Measurements from ENCODE around the gene FLOT2. TPM values are rescaled to one million over a fixed set of nuclear protein-coding genes. Genes with fewer than 3 reads are reported as not detected.

FLOT2 gene
- total RNA-seq, 1 donor from 2014 or later: 84.0 TPM

GRCh38 chr17:28928061-28928460, 30.5 kb upstream of the FLOT2 start:
- H3K9me3 ChIP-seq (ENCODE audit: low read depth): no peaks in the 10 kb centered on the region
- H3K4me2 ChIP-seq: no peak overlapping the region
- H3K27ac Mint-ChIP-seq: no peak overlapping the region
- H3K4me3 ChIP-seq: no peak overlapping the region
- H3K4me1 Mint-ChIP-seq: no peaks in the 10 kb centered on the region
- peaks cover under 1% of the 10 kb centered on the region for H3K36me3 ChIP-seq
- H3K79me2 ChIP-seq (ENCODE audit: low read depth): peaks cover 94% of the 10 kb centered on the region
- H3K9me3 Mint-ChIP-seq: no peaks in the 10 kb centered on the region
- no peaks in the 10 kb centered on the region for H3K27me3 ChIP-seq
- peaks cover 4% of the 10 kb centered on the region for H3K27me3 Mint-ChIP-seq (ENCODE audit: insufficient read depth, low read depth)
- peaks cover 42% of the 10 kb centered on the region for H3K36me3 Mint-ChIP-seq
- DNase-seq (ENCODE audit: low spot score): no peak
- no peak overlapping the region for H3K27ac ChIP-seq
- TF ChIP-seq EZH2 (IDR thresholded peaks at IDR 0.05): no peak
- TF ChIP-seq, protein P1, sequence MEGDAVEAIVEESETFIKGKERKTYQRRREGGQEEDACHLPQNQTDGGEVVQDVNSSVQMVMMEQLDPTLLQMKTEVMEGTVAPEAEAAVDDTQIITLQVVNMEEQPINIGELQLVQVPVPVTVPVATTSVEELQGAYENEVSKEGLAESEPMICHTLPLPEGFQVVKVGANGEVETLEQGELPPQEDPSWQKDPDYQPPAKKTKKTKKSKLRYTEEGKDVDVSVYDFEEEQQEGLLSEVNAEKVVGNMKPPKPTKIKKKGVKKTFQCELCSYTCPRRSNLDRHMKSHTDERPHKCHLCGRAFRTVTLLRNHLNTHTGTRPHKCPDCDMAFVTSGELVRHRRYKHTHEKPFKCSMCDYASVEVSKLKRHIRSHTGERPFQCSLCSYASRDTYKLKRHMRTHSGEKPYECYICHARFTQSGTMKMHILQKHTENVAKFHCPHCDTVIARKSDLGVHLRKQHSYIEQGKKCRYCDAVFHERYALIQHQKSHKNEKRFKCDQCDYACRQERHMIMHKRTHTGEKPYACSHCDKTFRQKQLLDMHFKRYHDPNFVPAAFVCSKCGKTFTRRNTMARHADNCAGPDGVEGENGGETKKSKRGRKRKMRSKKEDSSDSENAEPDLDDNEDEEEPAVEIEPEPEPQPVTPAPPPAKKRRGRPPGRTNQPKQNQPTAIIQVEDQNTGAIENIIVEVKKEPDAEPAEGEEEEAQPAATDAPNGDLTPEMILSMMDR (IDR thresholded peaks at IDR 0.05): no peak
- no peak for TF ChIP-seq EZH2phosphoT487 (IDR thresholded peaks at IDR 0.05)
- H3K9ac ChIP-seq: no peak overlapping the region
- H2AFZ ChIP-seq (replicated peaks): no peak overlapping the region
- H3K4me1 ChIP-seq: no peaks in the 10 kb centered on the region
- peaks cover 83% of the 10 kb centered on the region for H4K20me1 ChIP-seq (ENCODE audit: low read depth)
- no peak overlapping the region for H3K4me3 Mint-ChIP-seq
- H3F3A ChIP-seq (ENCODE audit: low read depth): peaks cover 15% of the 10 kb centered on the region

- Histone ChIP-seq H3K4me3 (no peak overlapping the region), H4K20me1 (ENCODE audit: low read depth) (peaks cover 71% of the 10 kb centered on the region), H3F3A (ENCODE audit: low read depth) (peaks cover 13% of the 10 kb centered on the region), H3K27ac (no peak overlapping the region), H3K27me3 (no peaks in the 10 kb centered on the region), H3K36me3 (peaks cover 3% of the 10 kb centered on the region), H2AFZ (replicated peaks) (no peak overlapping the region), H3K9me3 (ENCODE audit: low read depth) (no peaks in the 10 kb centered on the region), H3K4me2 (no peak overlapping the region), H3K9ac (no peak overlapping the region), H3K4me1 (no peaks in the 10 kb centered on the region), H3K79me2 (ENCODE audit: low read depth) (peaks cover 90% of the 10 kb centered on the region)
- H3K36me3 Mint-ChIP-seq: peaks cover 48% of the 10 kb centered on the region
- peaks cover 2% of the 10 kb centered on the region for H3K27me3 Mint-ChIP-seq (ENCODE audit: insufficient read depth, low read depth)
- no peak overlapping the region for H3K27ac Mint-ChIP-seq
- H3K9me3 Mint-ChIP-seq: no peaks in the 10 kb centered on the region
- no peak overlapping the region for H3K4me3 Mint-ChIP-seq
- TF ChIP-seq, protein P1 (IDR thresholded peaks at IDR 0.05): no peak
- DNase-seq (ENCODE audit: low spot score): no peak
- H3K4me1 Mint-ChIP-seq: no peaks in the 10 kb centered on the region
Observed at GRCh38 chr17:28926786-28927185, 29.3 kb upstream of the FLOT2 start.

GRCh38 chr17:28926366-28926765, 28.8 kb upstream of the FLOT2 start:
- peaks cover 86% of the 10 kb centered on the region for H3K79me2 ChIP-seq (ENCODE audit: low read depth)
- no peak overlapping the region for H3K9ac ChIP-seq
- H3K27ac Mint-ChIP-seq: no peak overlapping the region
- H3K9me3 ChIP-seq (ENCODE audit: low read depth): no peaks in the 10 kb centered on the region
- H3K27me3 ChIP-seq: no peaks in the 10 kb centered on the region
- DNase-seq (ENCODE audit: low spot score): no peak
- H3K27ac ChIP-seq: no peak overlapping the region
- no peak overlapping the region for H3K4me2 ChIP-seq
- peaks cover 16% of the 10 kb centered on the region for H3F3A ChIP-seq (ENCODE audit: low read depth)
- TF ChIP-seq, protein P1 (IDR thresholded peaks at IDR 0.05): no peak
- TF ChIP-seq EZH2 (IDR thresholded peaks at IDR 0.05) (no peak), EZH2phosphoT487 (IDR thresholded peaks at IDR 0.05) (no peak)
- H3K4me3 ChIP-seq: no peak overlapping the region
- peaks cover 53% of the 10 kb centered on the region for H3K36me3 Mint-ChIP-seq
- peaks cover 68% of the 10 kb centered on the region for H4K20me1 ChIP-seq (ENCODE audit: low read depth)
- H3K4me3 Mint-ChIP-seq: no peak overlapping the region
- H3K36me3 ChIP-seq: peaks cover 7% of the 10 kb centered on the region
- no peak overlapping the region for H2AFZ ChIP-seq (replicated peaks)
- H3K27me3 Mint-ChIP-seq (ENCODE audit: insufficient read depth, low read depth): peaks cover 2% of the 10 kb centered on the region
- H3K4me1 Mint-ChIP-seq: no peaks in the 10 kb centered on the region
- no peaks in the 10 kb centered on the region for H3K4me1 ChIP-seq
- H3K9me3 Mint-ChIP-seq: no peaks in the 10 kb centered on the region

Measured in neural progenitor cell (in vitro differentiated cells).